ENCODE results near the gene IL20RA.

Gene IL20RA

GRCh38 chr6:137040393-137040792, 4.4 kb downstream of the IL20RA start:
- Histone ChIP-seq H3K36me3 (ENCODE audit: control insufficient read depth, low read depth, low read length) (no peaks in the 10 kb centered on the region), H3K27me3 (ENCODE audit: control insufficient read depth, insufficient read depth, low read length) (peaks cover 34% of the 10 kb centered on the region), H3K9ac (ENCODE audit: low read length) (no peak overlapping the region), H3K9me3 (ENCODE audit: control insufficient read depth, low read depth, low read length) (no peaks in the 10 kb centered on the region), H3K4me1 (ENCODE audit: control insufficient read depth, low read depth, low read length) (no peaks in the 10 kb centered on the region), H3K27ac (ENCODE audit: low read length) (no peak overlapping the region), H3K4me3 (ENCODE audit: low read length) (no peak overlapping the region)

DNA sequence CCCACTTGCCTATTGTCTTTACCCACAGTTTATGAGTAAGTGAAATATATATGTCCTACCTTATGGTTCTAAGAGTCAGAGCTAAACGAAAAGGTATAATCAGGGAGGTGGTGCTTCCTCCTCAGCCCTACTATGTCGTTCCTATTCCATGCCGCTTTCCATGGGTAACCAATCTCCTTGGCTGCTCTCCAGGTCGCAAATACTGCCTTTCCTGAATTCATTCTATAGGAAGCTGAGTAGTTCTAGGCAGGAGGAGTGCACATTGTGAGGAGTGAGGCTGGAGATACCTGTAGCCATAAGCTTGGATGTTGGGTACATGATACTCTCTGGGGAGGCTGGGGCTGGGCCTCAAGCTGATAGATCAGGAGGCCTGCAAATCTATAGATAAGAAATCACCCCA, 5.8 kb downstream of the IL20RA start:
- Histone ChIP-seq H3K4me1 (ENCODE audit: control insufficient read depth, low read depth, low read length) (no peaks in the 10 kb centered on the region), H3K27me3 (ENCODE audit: control insufficient read depth, insufficient read depth, low read length) (peaks cover 21% of the 10 kb centered on the region), H3K9me3 (ENCODE audit: control insufficient read depth, low read depth, low read length) (no peaks in the 10 kb centered on the region), H3K4me3 (ENCODE audit: low read length) (no peak overlapping the region), H3K27ac (ENCODE audit: low read length) (no peak overlapping the region), H3K9ac (ENCODE audit: low read length) (no peak overlapping the region), H3K36me3 (ENCODE audit: control insufficient read depth, low read depth, low read length) (no peaks in the 10 kb centered on the region)

DNA sequence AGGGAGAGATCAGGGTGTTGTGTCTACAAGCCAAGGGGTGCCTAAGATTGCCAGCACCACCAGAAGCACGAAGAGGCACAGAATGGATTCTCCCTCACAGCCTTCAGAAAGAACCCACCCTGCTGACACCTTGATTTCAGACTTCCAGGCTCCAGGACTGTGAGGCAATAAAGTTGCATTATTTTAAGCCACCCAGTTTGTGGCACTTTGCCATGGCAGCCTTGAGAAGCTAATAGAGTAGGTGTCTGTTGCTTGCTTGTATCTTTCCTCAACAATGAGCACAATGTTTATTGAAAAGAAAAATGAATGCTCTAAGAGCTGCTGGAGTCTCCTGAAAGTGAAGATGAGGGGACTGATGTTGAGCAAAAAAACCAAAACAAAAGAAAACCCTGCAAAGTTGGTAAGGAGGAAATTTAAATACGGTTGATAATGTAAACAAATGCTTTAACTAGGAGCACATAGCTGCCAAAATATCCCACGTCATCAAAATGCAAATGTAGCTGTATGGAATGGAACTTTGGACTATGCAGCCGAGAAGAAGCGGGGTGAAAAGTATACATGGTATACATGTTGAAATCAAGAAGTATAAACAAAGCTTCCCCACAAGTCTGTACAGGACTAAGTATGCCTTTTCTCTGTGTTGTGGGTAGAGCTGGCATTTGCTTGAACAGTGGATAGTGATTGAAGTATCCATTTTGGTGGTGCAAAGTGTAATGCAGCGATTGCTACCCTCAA, 8.0 kb downstream of the IL20RA start:
- Histone ChIP-seq H3K4me1 (ENCODE audit: control insufficient read depth, low read depth, low read length) (no peaks in the 10 kb centered on the region), H3K9me3 (ENCODE audit: control insufficient read depth, low read depth, low read length) (no peaks in the 10 kb centered on the region), H3K9ac (ENCODE audit: low read length) (no peak overlapping the region), H3K4me3 (ENCODE audit: low read length) (no peak overlapping the region), H3K36me3 (ENCODE audit: control insufficient read depth, low read depth, low read length) (no peaks in the 10 kb centered on the region), H3K27me3 (ENCODE audit: control insufficient read depth, insufficient read depth, low read length) (no peaks in the 10 kb centered on the region), H3K27ac (ENCODE audit: low read length) (no peak overlapping the region)

DNA sequence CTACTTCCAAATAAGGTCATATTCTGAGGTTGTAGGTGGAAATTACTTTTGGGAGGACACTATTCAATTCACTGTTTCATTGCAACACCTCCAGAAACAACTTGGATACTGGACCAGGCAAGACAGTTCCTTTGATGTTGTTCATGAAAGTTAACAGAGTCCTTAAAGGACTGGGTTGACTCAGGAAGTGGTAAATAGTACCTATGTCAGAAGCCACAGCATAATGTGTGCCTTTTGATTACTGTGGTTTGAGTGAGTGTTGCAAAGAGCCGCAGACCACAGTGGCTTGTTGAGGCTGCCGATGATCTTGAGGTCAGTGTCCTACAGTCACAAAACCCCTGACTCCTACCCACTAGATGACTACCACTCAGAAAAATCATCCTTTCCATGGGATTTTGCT, 10.9 kb downstream of the IL20RA start:
- Histone ChIP-seq H3K4me1 (ENCODE audit: control insufficient read depth, low read depth, low read length) (no peaks in the 10 kb centered on the region), H3K4me3 (ENCODE audit: low read length) (no peak overlapping the region), H3K36me3 (ENCODE audit: control insufficient read depth, low read depth, low read length) (no peaks in the 10 kb centered on the region), H3K27ac (ENCODE audit: low read length) (no peak overlapping the region), H3K27me3 (ENCODE audit: control insufficient read depth, insufficient read depth, low read length) (no peaks in the 10 kb centered on the region), H3K9ac (ENCODE audit: low read length) (no peak overlapping the region), H3K9me3 (ENCODE audit: control insufficient read depth, low read depth, low read length) (no peaks in the 10 kb centered on the region)

- no peak overlapping the region for H3K4me3 ChIP-seq (ENCODE audit: low read length)
- no peaks in the 10 kb centered on the region for H3K4me1 ChIP-seq (ENCODE audit: control insufficient read depth, low read depth, low read length)
- H3K9ac ChIP-seq (ENCODE audit: low read length) = no peak overlapping the region
- H3K27me3 ChIP-seq (ENCODE audit: control insufficient read depth, insufficient read depth, low read length) = no peaks in the 10 kb centered on the region
- no peaks in the 10 kb centered on the region for H3K9me3 ChIP-seq (ENCODE audit: control insufficient read depth, low read depth, low read length)
- no peak overlapping the region for H3K27ac ChIP-seq (ENCODE audit: low read length)
- no peaks in the 10 kb centered on the region for H3K36me3 ChIP-seq (ENCODE audit: control insufficient read depth, low read depth, low read length)
Observed at GRCh38 chr6:137031122-137031521, 13.6 kb downstream of the IL20RA start.

- H3K9ac ChIP-seq (ENCODE audit: low read length) = no peak overlapping the region
- H3K4me3 ChIP-seq (ENCODE audit: low read length) = no peak overlapping the region
- H3K36me3 ChIP-seq (ENCODE audit: control insufficient read depth, low read depth, low read length) = no peaks in the 10 kb centered on the region
- no peaks in the 10 kb centered on the region for H3K9me3 ChIP-seq (ENCODE audit: control insufficient read depth, low read depth, low read length)
- no peaks in the 10 kb centered on the region for H3K27me3 ChIP-seq (ENCODE audit: control insufficient read depth, insufficient read depth, low read length)
- no peaks in the 10 kb centered on the region for H3K4me1 ChIP-seq (ENCODE audit: control insufficient read depth, low read depth, low read length)
- no peak overlapping the region for H3K27ac ChIP-seq (ENCODE audit: low read length)
Observed at GRCh38 chr6:137028912-137029311, 15.9 kb downstream of the IL20RA start.

- Histone ChIP-seq H3K9ac (ENCODE audit: low read length) (no peak overlapping the region), H3K4me3 (ENCODE audit: low read length) (no peak overlapping the region), H3K4me1 (ENCODE audit: control insufficient read depth, low read depth, low read length) (no peaks in the 10 kb centered on the region), H3K9me3 (ENCODE audit: control insufficient read depth, low read depth, low read length) (no peaks in the 10 kb centered on the region), H3K27me3 (ENCODE audit: control insufficient read depth, insufficient read depth, low read length) (no peaks in the 10 kb centered on the region), H3K27ac (ENCODE audit: low read length) (no peak overlapping the region), H3K36me3 (ENCODE audit: control insufficient read depth, low read depth, low read length) (no peaks in the 10 kb centered on the region)
Observed at GRCh38 chr6:137025786-137026730, 18.7 kb downstream of the IL20RA start.

GRCh38 chr6:137024237-137024990, 20.4 kb downstream of the IL20RA start:
- no peaks in the 10 kb centered on the region for H3K9me3 ChIP-seq (ENCODE audit: control insufficient read depth, low read depth, low read length)
- H3K36me3 ChIP-seq (ENCODE audit: control insufficient read depth, low read depth, low read length) = no peaks in the 10 kb centered on the region
- no peaks in the 10 kb centered on the region for H3K4me1 ChIP-seq (ENCODE audit: control insufficient read depth, low read depth, low read length)
- H3K9ac ChIP-seq (ENCODE audit: low read length) = no peak overlapping the region
- H3K4me3 ChIP-seq (ENCODE audit: low read length) = no peak overlapping the region
- no peak overlapping the region for H3K27ac ChIP-seq (ENCODE audit: low read length)
- no peaks in the 10 kb centered on the region for H3K27me3 ChIP-seq (ENCODE audit: control insufficient read depth, insufficient read depth, low read length)

GRCh38 chr6:137020776-137021175, 24.0 kb downstream of the IL20RA start:
- Histone ChIP-seq H3K4me1 (ENCODE audit: control insufficient read depth, low read depth, low read length) (no peaks in the 10 kb centered on the region), H3K27me3 (ENCODE audit: control insufficient read depth, insufficient read depth, low read length) (no peaks in the 10 kb centered on the region), H3K36me3 (ENCODE audit: control insufficient read depth, low read depth, low read length) (no peaks in the 10 kb centered on the region)

GRCh38 chr6:137019476-137020272, 25.1 kb downstream of the IL20RA start:
- Histone ChIP-seq H3K27me3 (ENCODE audit: control insufficient read depth, insufficient read depth, low read length) (no peaks in the 10 kb centered on the region), H3K9me3 (ENCODE audit: control insufficient read depth, low read depth, low read length) (no peaks in the 10 kb centered on the region), H3K4me1 (ENCODE audit: control insufficient read depth, low read depth, low read length) (no peaks in the 10 kb centered on the region), H3K9ac (ENCODE audit: low read length) (no peak overlapping the region), H3K36me3 (ENCODE audit: control insufficient read depth, low read depth, low read length) (no peaks in the 10 kb centered on the region), H3K4me3 (ENCODE audit: low read length) (no peak overlapping the region), H3K27ac (ENCODE audit: low read length) (no peak overlapping the region)

More at GRCh38 chr6:137020776-137021175, 24.0 kb downstream of the IL20RA start:
- Histone ChIP-seq H3K9ac (ENCODE audit: low read length) (no peak overlapping the region), H3K9me3 (ENCODE audit: control insufficient read depth, low read depth, low read length) (no peaks in the 10 kb centered on the region), H3K4me3 (ENCODE audit: low read length) (no peak overlapping the region), H3K27ac (ENCODE audit: low read length) (no peak overlapping the region)

- Histone ChIP-seq H3K9ac (ENCODE audit: low read length) (no peak overlapping the region), H3K27me3 (ENCODE audit: control insufficient read depth, insufficient read depth, low read length) (no peaks in the 10 kb centered on the region), H3K4me3 (ENCODE audit: low read length) (no peak overlapping the region), H3K27ac (ENCODE audit: low read length) (no peak overlapping the region), H3K4me1 (ENCODE audit: control insufficient read depth, low read depth, low read length) (no peaks in the 10 kb centered on the region), H3K9me3 (ENCODE audit: control insufficient read depth, low read depth, low read length) (no peaks in the 10 kb centered on the region), H3K36me3 (ENCODE audit: control insufficient read depth, low read depth, low read length) (no peaks in the 10 kb centered on the region)
Observed at GRCh38 chr6:137017081-137017480, 27.7 kb downstream of the IL20RA start.

Measured in iPS-18a (cell line).